NCI-H748 treated with DMSO at 0.1 percent for 48 hours (cell line): ENCODE data around the gene VEGFB.

ENCODE experiments used
- DNase-seq: peaks from one replicate; lab custom pipeline; 2025; lab: John Stamatoyannopoulos, UW

VEGFB gene

DNA sequence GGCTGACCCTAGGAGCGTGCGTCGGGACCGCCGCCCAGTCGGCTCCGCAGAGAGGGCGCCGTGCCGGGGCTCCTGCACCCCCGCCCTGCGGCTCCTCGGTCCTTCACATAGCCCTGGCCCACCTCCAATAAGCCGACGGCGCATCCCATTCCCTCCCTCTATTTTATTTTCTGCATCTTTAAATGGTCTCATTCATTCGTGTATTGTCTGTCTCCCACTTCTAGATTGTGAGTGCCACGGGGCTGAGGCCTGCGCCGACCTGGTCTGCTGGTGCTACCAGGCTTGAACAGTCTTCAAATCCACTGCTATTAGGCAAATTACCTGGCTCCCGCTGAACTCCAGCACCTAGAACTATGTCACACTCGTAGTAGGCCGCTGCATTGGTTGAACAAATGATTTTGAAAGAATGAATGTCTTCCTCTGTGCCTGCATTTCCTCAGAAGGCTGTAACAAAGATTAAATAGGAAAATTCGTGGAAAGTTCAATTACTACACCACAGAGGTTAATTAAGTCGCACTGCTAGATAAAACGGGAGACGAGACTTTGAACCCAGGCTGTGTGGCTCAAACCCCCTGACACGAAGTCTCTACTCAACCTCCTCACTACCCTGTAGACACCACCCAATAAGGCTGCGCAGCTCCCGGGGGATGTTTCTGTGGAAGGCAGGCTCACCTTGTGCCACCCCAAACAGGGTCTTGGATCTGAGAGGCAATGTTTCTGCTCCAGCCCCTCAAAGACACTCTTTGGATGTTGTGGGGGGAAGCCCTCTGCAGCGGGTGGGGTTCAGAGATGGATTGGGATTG is 13.5 kb downstream of the VEGFB start:
- DNase-seq = no peak

DNA sequence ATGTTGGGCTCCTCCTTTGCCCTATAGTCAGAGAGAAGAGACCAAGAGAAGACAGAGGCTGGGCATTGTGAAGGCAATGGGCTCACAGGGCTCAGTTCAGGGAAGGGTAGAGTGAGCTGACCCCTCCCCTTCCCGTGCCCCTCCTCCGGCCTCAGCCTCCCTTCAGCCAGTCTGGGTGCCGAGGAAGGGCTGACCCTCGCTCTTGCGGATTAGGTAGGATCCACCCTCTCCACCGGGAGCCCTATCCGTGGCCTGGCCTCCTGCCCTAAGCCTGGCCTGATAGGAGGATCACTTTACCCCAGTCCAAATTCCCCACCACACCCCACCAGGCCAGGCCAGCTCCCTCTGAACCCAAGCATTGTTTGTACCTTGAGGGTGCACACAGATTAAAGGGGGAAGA is 14.2 kb downstream of the VEGFB start:
- no peak for DNase-seq

DNA sequence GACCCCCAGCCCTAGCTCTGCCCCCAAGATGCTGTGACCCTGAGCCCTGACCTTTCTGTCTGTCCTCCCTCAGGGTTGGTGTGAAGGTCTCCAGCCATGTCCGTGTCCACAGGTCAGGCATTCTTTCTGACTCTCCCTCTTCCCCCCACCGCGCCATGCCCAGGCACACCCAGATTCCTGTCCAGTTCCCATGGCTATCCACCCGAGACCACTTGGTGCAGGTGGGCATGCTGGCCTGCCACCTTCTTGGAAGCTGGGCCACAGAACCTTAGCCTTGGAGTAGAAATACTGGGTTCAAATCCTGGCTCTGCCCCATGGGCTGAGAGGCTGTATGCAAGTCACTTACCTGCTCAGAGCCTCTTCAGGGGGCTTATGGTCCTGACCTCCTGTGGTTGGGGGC is 14.7 kb downstream of the VEGFB start:
- DNase-seq = no peak

DNA sequence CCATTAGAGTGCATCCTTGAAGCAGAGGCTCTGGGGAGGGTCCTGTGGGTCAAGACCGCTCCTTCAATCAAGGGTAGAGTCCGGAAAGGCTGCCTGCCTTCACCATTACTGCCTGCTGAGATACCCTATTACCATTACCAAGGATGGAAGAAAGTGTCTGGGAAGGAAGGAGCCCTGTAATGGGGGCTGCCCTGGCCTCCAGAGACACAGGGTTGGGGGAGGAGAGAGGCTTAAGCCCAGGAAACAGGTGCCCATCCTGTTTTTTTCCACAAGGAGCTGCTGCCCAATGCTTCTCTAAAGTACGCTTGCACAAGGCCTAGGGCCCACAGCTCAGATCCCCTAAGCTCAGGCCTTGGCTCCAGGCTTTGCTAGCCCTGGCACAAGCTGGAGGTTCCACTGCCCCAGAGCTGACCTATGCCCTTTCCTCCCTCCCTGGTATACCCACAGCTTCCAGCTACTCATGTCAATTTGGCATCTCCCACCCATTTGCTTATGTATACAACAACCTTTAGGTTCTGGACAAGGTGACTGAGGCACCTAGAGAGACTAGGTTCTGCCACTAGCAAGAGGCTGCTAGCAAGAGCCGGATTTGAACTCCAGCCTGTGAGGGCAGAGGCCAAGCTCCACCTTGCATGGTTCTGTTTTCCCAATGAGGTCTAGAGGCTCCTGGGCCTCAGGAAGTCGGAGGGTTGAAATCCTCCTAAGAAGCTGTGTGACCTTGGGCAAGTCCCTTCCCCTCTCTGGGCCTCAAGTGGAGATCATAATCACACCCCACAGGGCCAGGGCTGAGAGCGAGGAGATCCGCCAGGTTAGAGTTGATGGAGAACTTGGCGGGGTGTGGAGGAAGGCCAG is 15.4 kb downstream of the VEGFB start:
- no peak for DNase-seq

DNA sequence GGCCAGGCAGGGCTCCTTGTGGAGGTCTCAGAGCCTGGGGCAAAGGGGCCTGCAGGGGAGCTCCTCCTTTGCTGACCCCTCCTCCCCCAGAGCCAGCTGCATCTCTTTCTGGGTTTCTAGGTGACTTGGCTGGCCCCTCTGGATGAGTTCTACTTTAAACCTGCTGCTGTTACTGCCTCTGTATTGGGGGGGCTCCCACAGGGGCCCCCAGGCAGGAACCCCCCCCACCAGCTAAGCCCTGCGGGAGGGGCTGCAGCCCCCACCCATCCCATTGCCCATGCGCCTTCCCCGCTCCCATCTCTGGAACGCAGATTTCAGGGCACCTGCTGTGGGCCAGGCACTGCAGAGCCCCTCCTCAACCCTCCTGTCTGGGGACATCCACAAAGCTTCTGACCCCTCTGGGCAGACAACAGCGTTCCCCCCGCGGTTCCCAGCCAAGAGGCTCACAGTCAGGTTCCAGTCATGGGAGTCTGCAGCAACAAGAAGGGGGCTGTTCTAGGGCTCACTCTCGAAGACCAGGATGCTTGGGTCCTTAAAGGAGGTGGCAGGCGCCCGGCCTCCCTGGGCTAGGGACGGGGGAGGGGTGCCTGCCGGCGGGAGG is 16.1 kb downstream of the VEGFB start:
- DNase-seq = no peak

DNA sequence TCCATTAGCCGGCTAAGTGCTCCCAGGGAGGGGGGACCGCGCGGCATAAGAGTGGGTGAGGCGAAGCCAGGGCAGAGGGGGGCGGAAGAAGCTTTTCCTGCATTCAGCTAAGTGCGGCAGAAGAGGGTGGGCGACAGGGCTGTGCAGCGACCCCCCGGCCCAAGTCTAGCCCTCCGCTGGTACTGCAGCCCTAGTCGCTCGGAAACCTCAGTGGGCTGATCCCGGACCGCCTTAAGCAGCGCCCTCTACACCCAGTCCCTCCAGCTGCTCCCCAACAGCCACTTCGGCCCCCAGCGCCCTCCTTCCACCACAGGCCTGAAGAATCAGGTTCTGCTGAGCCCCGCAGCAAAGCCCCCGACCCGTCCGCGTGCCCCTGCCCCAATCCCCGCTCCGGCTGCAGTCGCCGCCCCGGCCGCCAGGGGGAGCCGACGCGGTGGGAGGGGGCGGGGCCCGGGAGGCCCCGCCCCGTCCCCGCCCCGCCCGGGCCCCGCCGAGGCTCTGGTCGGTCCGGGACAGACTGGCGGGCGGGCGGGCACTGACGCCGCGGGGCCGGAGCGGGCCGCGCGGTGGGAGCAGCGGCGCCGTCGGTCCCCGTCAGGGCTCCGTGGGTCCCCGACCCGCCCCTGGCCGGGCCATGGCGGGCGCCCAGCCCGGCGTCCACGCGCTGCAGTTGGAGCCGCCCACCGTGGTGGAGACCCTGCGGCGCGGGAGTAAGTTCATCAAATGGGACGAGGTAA is 16.8 kb downstream of the VEGFB start, which contains the start of gene PLCB3:
PLCB3 (plus strand) TSS at position 515 of the 737 bp plus-strand sequence; CDS start at position 635, 120 bp downstream.
- no peak for DNase-seq

DNA sequence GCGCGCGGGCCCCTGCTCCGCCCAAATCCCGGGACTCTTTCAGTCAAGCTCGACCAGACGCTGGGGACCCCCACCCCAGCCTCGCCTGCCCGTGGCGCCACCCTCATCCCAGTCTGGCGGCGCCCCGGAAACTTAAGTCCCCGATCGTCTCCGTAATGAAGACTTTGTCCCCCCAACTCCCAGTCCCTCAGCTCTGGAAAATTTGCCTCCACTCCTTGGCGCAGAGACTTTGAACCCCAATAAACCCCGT is 17.3 kb downstream of the VEGFB start:
- DNase-seq = no peak

DNA sequence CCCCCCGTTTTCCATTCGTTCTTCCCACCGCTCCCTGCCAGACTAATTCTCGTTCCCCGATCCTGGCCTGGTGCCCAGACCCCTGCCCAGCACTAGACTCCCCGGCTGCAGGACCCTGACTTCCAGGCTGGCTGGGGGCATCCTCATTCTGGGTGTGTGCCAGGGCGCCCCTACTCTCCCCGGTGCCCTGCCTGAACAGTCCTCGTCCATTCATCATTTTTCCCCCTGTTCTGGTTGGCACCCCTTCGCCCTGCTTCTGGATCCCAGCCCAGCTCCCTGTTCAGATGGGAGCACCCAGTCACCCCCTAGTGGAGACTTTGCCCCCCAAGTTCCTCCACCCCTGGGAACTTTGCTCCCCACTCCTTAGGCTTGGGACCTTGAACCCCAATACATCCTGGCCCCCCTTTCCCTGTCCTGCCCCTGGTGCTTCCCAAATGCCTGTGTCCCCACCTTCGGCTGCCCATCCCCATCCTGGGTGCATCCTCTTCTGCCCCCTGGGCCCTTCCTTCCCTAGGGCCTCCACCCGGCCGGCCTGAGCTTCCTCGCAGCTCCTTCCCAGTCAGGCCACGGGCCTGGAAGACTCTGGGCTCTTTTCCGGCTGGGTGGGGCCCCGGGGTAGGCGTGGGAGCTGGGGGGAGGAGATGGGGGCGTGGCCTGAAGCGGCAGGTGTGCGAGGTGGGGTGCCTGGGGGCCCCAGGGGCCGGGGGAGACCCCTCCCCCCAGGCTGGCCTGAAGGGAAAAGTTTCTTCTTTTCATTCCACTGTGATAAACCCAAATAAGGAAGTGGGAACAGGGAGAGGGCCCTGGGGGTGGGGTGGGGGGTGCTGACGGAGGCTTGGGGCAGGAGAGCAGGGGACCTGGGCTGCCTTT is 17.9 kb downstream of the VEGFB start:
- no peak for DNase-seq

DNA sequence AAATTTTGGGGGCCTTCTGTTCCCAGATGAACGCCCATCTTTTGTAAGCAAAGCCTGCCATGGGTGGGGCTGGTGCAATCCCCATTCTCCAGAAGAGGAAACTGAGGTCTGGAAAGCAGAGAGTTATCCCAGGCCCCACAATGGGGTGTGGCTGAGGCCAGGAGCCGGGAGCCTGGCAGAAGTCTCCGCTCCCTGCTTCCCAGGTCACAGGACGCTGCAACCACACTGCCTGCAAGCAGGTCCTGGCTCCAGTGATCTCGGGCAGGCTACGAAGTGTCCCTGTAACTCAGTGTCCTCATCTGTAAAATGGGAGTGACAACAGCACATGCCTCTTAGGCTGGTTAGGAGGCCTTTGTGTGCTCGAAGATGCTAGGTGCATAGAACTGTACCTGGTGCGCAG is 18.7 kb downstream of the VEGFB start:
- DNase-seq = no peak

DNA sequence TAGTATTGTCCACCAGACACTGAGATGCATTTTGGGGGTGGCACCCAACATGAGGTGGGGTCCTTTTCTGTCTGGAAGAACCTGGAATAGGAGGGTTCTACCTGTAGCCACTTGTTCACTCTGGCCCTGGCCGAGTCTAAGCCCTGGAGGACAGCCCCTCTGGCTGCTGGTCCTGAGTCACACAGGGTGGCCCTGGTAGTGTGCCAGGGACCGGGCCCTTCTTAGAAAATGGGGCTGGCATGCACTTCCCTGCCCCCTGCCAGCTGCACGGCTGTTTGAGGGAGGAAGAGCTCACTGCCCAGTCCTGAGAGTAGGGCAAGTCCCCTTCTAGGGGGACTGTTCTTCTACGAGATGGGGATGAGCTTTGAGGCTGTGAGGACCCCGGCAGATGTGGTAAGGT is 19.1 kb downstream of the VEGFB start:
- no peak for DNase-seq

DNA sequence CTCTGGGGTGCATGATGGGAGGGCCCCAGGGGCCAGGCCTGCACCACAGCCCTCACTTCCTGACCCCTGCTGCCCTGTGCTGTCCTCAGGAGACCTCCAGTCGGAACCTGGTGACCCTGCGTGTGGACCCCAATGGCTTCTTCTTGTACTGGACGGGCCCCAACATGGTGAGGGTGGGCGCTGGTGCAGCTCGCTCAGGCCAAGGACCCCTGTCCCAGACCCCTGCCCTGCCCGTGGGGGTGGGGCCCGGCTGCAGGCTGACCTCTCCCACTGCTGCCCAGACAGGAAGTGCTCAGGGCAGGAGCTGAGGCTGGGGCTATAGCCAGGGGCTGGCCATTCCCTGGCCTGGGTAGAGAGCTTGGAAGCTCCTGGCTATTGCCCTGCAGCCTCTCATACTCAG is 19.9 kb downstream of the VEGFB start:
- no peak for DNase-seq

DNA sequence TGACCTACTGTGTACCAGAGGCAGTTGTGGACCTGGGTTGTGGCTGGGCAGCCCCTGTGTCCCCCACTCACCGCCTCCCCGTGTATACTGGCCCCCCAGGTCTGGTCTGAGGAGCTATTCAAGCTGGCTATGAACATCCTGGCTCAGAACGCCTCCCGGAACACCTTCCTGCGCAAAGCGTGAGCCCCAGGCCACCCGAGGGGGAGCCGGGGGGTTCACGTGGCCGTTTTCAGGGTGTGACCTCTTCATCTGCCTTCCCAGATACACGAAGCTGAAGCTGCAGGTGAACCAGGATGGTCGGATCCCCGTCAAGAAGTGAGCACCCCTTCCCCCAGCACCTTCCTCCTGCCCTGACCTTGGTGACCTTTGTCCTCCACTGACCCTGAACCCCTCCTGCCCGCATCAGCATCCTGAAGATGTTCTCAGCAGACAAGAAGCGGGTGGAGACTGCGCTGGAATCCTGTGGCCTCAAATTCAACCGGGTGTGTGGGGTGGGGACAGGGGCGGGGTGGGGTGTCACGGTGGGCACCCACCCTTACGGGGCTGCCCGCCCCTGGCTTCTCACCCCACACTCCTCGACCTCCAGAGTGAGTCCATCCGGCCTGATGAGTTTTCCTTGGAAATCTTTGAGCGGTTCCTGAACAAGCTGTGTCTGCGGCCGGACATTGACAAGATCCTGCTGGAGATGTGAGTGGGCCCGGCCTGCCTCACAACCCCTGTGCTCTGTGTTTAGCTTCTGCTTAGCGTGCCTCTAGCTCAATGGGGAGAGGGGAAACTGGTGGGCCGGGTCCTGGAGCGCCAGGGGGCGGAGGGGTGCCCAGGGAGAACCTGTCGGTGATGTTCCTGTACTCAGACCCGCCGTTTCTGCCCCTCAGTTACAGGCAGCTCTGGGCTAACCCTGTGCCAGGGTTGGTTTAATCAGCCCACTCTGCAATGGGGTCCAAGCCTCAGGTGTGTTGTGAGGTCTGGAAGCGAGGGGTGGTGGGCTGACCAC is 21.0 kb downstream of the VEGFB start:
- DNase-seq = no peak

DNA sequence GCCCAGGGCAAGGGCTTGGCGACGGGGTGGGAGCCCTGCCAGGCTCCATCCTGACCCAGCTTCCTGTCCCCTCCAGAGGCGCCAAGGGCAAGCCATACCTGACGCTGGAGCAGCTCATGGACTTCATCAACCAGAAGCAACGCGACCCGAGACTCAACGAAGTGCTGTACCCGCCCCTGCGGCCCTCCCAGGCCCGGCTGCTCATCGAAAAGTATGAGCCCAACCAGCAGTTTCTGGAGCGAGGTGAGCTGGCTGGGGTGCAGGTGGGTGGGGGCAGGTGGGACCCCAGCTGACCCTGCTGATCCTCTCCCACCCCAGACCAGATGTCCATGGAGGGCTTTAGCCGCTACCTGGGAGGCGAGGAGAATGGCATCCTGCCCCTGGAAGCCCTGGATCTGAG is 21.9 kb downstream of the VEGFB start:
- no peak for DNase-seq

DNA sequence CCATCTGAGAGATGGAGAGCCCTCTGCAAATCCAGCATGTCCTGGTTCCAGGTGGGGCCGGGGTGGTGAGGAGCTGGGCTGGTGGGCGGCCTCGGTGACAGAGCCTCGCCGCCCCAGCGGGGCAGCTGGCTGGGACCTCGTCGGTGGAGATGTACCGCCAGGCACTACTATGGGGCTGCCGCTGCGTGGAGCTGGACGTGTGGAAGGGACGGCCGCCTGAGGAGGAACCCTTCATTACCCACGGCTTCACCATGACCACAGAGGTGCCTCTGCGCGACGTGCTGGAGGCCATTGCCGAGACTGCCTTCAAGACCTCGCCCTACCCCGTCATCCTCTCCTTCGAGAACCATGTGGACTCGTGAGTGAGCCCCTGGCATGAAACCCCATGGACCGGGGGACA is 24.0 kb downstream of the VEGFB start:
- no peak for DNase-seq

DNA sequence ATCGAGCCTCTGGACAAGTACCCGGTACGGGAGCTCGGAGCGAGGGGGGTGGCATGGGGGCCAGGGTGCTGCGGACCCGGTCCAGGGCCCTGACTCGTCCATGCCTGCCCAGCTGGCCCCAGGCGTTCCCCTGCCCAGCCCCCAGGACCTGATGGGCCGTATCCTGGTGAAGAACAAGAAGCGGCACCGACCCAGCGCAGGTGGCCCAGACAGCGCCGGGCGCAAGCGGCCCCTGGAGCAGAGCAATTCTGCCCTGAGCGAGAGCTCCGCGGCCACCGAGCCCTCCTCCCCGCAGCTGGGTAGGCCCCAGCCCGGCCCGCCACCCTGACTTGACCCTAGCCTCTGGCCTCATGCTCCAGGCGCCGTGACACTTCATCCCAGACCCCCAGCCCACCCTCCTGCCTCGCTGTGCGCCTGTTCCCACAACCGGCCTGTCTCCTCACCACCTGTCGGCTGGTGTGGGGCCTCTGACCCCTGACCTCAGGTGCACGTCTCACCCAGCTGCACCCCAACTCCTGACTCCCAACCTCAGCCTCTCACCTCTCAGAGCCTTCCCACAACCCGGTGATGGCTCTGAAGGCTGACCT is 24.7 kb downstream of the VEGFB start:
- no peak for DNase-seq

DNA sequence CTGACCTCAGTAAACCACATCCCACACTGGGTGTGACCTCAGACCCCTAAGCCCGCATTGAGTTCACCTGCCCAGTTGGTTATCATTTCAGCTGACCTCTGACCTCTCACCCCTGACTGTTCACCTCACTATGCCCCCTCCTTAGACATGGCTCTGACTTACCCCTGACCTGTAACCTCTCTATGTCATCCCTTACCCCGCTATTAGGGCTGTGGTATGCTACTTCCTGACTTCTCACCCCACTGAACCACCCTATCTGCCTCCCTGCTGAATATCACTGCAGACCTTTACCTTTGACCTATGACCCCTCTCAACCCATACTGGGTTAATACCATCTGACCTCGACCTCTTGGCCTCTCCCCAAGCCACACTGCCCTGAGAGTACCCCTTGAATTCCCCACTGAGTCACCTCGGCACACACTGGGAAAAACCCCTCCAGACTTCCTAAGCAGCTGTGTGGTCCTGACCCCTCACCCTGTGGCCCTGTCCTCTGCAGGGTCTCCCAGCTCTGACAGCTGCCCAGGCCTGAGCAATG is 25.2 kb downstream of the VEGFB start:
- no peak for DNase-seq

DNA sequence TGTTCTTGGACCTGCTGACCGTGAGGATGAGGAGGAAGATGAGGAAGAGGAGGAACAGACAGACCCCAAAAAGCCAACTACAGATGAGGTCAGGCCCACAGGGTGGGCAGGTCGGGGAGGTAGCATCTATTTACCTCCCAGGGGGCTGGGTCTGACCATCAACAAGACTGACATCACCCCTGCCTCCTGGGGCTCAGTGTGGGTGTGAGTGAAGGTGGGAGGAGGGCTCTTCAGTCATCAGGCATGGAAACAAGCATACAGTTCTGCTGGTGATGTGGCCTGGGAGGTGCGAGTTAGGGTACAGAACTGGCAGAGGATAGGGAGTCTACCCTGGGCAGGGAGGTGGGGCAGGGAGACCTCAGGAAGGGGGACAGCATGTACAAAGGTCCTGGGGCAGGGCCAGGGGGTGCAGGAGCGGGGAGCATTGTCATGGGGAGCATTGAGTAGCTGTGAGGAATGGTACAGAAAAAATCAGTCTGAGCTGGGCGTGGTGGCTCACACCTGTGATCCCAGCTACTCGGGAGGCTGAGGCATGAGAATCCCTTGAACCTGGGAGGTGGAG is 25.8 kb downstream of the VEGFB start:
- DNase-seq = no peak

DNA sequence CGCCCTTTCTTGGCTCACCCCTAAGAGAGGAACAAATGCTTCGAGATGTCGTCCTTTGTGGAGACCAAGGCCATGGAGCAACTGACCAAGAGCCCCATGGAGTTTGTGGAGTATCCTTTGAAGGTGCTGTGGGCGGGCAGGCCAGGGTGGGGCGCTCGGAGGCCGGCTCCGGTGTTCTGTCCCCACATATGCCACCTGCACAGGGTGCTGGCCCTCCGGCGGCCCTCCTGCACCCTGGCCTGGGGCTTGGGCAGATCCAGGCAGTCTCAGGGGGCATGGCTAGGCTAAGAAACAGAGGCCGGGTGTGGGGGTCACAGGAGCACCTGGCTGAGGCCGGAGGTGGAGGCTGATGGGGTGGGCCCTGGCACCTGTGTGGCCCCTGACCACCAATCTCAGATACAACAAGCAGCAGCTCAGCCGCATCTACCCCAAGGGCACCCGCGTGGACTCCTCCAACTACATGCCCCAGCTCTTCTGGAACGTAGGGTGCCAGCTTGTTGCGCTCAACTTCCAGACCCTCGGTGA is 27.2 kb downstream of the VEGFB start:
- no peak for DNase-seq
